ENCODE data around the gene ZFR. TPM values are rescaled to one million over a fixed set of nuclear protein-coding genes. Genes with fewer than 3 reads are reported as not detected.
"Not testable (repeated sequence)": the region's sequence is repeated elsewhere in the genome, so short reads cannot be mapped to it uniquely, and the experiment has no call there.

The ZFR gene
- total RNA-seq, 1 experiment from 2014 or later, result 83.5 TPM

DNA sequence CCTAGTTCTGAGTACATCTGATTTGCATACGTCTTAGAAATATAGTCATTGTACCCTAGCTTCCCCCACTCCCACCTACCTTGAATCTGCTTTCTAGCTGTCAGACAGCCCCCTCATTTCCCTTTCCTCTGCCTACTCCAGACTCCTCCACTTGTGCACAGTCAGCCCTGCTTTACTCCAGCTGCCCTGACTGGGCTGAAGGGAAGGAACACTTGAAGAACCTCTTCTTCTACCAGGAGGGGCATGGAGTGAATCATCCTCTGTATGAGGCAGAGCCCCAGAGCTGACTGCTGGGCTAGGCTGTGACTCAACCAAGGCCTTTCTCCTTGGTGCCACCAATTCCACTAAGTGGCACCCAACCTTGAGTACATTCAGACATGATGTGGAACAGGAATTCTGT lies 18.1 kb upstream of the ZFR start:
- no peak for DNase-seq (ENCODE audit: low read depth in 1 of 2, low spot score in 2 of 2)
- Histone ChIP-seq H3K4me3 (no peak overlapping the region), H3K36me3 (no peaks in the 10 kb centered on the region), H3K27ac (no peak overlapping the region), H3K27me3 (replicated peaks) (no peaks in the 10 kb centered on the region), H3K9me3 (replicated peaks) (no peaks in the 10 kb centered on the region), H3K4me1 (replicated peaks) (no peaks in the 10 kb centered on the region)

DNA sequence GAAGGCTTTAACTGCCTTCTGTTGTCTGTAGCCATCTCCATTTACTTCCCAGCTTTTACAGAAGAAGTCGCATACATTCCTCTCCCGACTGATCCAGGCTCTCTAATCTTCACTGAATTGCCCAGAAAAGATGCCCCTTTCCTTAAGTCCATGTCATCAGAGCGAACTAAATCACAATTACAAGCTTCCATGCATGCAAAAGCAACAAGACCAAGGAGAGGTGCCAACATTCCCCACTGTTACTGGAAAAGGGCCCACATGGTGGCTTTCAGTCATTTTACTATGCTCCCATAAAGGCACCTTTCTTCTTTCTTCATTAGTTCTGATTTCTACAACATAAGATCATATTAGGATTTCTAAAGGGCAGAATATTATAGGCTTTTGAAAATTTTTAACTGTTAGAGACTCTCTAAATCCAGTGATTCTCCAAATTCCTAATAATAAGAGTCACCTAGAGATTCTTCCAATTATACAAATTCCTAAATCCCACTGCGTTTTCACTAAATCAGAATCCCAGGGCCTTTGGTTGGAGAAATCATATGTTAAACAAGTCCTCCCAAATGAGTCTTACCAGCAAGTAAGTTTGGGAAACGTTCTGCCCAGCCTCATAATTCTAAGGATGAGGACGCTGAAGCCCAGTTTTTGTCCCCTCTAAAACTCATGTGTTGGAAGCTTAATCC lies 17.0 kb upstream of the ZFR start:
- no peaks in the 10 kb centered on the region for H3K4me1 ChIP-seq (replicated peaks)
- no peaks in the 10 kb centered on the region for H3K9me3 ChIP-seq (replicated peaks)
- H3K27ac ChIP-seq, result no peak overlapping the region
- no peaks in the 10 kb centered on the region for H3K36me3 ChIP-seq
- H3K27me3 ChIP-seq (replicated peaks), result no peaks in the 10 kb centered on the region
- no peak overlapping the region for H3K4me3 ChIP-seq
- no peak for DNase-seq (ENCODE audit: low read depth in 1 of 2, low spot score in 2 of 2)

DNA sequence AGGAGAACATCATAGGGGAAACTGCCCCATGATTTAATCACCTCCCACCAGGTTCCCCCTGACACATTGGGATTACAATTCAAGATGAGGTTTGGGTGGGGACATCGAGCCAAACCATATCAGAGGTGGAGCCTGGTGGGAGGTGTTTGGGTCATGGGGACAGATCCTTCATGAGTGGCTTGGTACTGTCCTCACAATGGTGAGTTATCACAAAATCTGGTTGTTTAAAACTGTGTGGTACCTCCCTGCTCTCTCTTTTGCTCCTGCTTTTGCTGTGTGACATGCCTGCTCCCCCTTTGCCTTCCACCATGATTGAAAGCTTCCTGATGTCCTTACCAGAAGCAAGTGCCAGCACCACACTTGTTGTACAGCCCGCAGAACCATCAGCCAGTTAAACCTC lies 16.2 kb upstream of the ZFR start:
- Histone ChIP-seq H3K36me3 (no peaks in the 10 kb centered on the region), H3K9me3 (replicated peaks) (no peaks in the 10 kb centered on the region), H3K27ac (no peak overlapping the region), H3K27me3 (replicated peaks) (no peaks in the 10 kb centered on the region), H3K4me1 (replicated peaks) (no peaks in the 10 kb centered on the region), H3K4me3 (no peak overlapping the region)
- no peak for DNase-seq (ENCODE audit: low read depth in 1 of 2, low spot score in 2 of 2)

- H3K27me3 ChIP-seq (replicated peaks), result no peaks in the 10 kb centered on the region
- no peaks in the 10 kb centered on the region for H3K36me3 ChIP-seq
- no peaks in the 10 kb centered on the region for H3K9me3 ChIP-seq (replicated peaks)
- H3K4me1 ChIP-seq (replicated peaks), result no peaks in the 10 kb centered on the region
- DNase-seq (ENCODE audit: low read depth in 1 of 2, low spot score in 2 of 2), result no peak
- H3K27ac ChIP-seq, result no peak overlapping the region
- H3K4me3 ChIP-seq, result no peak overlapping the region
Observed at GRCh38 chr5:32458880-32459495, 14.4 kb upstream of the ZFR start.

- Histone ChIP-seq H3K27ac (no peak overlapping the region), H3K4me3 (no peak overlapping the region), H3K36me3 (no peaks in the 10 kb centered on the region), H3K4me1 (replicated peaks) (no peaks in the 10 kb centered on the region), H3K27me3 (replicated peaks) (no peaks in the 10 kb centered on the region), H3K9me3 (replicated peaks) (no peaks in the 10 kb centered on the region)
- no peak for DNase-seq (ENCODE audit: low read depth in 1 of 2, low spot score in 2 of 2)
Observed at GRCh38 chr5:32455311-32455710, 10.8 kb upstream of the ZFR start.

DNA sequence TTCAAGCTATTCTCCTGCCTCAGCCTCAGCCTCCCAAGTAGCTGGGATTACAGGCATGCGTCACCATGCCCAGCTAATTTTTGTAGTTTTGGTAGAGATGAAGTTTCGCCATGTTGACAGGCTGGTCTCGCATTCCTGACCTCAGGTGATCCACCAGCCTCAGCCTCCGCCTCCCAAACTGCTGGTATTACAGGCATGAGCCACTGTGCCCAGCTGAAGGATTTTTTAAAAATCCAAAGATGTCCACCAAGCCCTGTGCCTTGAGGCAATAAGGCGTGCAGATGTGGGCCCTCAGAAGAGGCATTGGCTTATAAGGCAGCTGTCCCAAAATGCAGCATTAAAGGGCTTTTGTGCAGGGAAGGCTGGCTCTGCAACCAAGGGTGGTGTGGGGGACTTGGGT lies 10.3 kb upstream of the ZFR start:
- Histone ChIP-seq H3K9me3 (replicated peaks) (no peaks in the 10 kb centered on the region), H3K36me3 (no peaks in the 10 kb centered on the region), H3K4me1 (replicated peaks) (no peaks in the 10 kb centered on the region), H3K27ac (no peak overlapping the region), H3K4me3 (no peak overlapping the region), H3K27me3 (replicated peaks) (no peaks in the 10 kb centered on the region)
- DNase-seq (ENCODE audit: low read depth in 1 of 2, low spot score in 2 of 2), result no peak

- Histone ChIP-seq H3K27ac (no peak overlapping the region), H3K4me1 (replicated peaks) (no peaks in the 10 kb centered on the region), H3K36me3 (no peaks in the 10 kb centered on the region), H3K27me3 (replicated peaks) (no peaks in the 10 kb centered on the region), H3K4me3 (no peak overlapping the region), H3K9me3 (replicated peaks) (no peaks in the 10 kb centered on the region)
- no peak for DNase-seq (ENCODE audit: low read depth in 1 of 2, low spot score in 2 of 2)
Observed at GRCh38 chr5:32453916-32454315, 9.4 kb upstream of the ZFR start.

GRCh38 chr5:32452316-32452715 lies 7.8 kb upstream of the ZFR start:
- H3K36me3 ChIP-seq; H3K27me3 ChIP-seq (replicated peaks); H3K9me3 ChIP-seq (replicated peaks); H3K4me3 ChIP-seq; H3K4me1 ChIP-seq (replicated peaks); H3K27ac ChIP-seq; DNase-seq (ENCODE audit: low read depth in 1 of 2, low spot score in 2 of 2): not testable (repeated sequence)

- Histone ChIP-seq H3K4me3 (no peak overlapping the region), H3K4me1 (replicated peaks) (no peaks in the 10 kb centered on the region), H3K27ac (no peak overlapping the region), H3K36me3 (no peaks in the 10 kb centered on the region), H3K9me3 (replicated peaks) (no peaks in the 10 kb centered on the region), H3K27me3 (replicated peaks) (no peaks in the 10 kb centered on the region)
- DNase-seq (ENCODE audit: low read depth in 1 of 2, low spot score in 2 of 2), result no peak
Observed at GRCh38 chr5:32450952-32451351, 6.4 kb upstream of the ZFR start.

DNA sequence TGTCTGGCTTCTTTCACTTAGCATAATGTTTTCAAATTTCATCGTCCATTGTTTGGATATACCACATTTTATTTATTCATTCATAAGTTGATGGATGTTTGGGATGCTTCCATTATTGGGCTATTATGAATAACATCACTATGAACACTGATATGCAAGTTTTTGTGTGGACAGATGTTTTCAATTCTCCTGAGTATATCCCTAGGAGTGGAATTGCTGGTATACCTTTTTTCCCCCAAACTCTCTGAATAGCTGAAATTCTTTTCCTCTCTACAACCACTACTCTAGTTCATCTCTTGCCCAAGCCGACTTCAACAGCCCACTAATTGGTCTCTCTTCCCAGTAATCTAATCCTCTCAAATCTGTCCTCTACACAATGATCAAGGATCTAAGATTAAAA lies 4.7 kb upstream of the ZFR start:
- peak in 1 of 2 experiments; percentile 2 for DNase-seq (ENCODE audit: low read depth in 1 of 2, low spot score in 2 of 2)
- peaks cover under 1% of the 10 kb centered on the region; the same call in 1 of the 2 replicates for H3K36me3 ChIP-seq
- no peaks in the 10 kb centered on the region for H3K9me3 ChIP-seq (replicated peaks)
- no peak overlapping the region for H3K27ac ChIP-seq
- peaks cover 5% of the 10 kb centered on the region; the same call in 1 of the 2 replicates for H3K4me1 ChIP-seq (replicated peaks)
- no peak overlapping the region for H3K4me3 ChIP-seq
- no peaks in the 10 kb centered on the region for H3K27me3 ChIP-seq (replicated peaks)

- Histone ChIP-seq H3K9me3 (replicated peaks) (no peaks in the 10 kb centered on the region), H3K36me3 (peaks cover 10% of the 10 kb centered on the region), H3K4me3 (no peak overlapping the region), H3K4me1 (replicated peaks) (peaks cover 5% of the 10 kb centered on the region; the same call in 1 of the 2 replicates), H3K27me3 (replicated peaks) (no peaks in the 10 kb centered on the region), H3K27ac (no peak overlapping the region)
- no peak for DNase-seq (ENCODE audit: low read depth in 1 of 2, low spot score in 2 of 2)
Observed at GRCh38 chr5:32446630-32447029, 2.1 kb upstream of the ZFR start.

DNA sequence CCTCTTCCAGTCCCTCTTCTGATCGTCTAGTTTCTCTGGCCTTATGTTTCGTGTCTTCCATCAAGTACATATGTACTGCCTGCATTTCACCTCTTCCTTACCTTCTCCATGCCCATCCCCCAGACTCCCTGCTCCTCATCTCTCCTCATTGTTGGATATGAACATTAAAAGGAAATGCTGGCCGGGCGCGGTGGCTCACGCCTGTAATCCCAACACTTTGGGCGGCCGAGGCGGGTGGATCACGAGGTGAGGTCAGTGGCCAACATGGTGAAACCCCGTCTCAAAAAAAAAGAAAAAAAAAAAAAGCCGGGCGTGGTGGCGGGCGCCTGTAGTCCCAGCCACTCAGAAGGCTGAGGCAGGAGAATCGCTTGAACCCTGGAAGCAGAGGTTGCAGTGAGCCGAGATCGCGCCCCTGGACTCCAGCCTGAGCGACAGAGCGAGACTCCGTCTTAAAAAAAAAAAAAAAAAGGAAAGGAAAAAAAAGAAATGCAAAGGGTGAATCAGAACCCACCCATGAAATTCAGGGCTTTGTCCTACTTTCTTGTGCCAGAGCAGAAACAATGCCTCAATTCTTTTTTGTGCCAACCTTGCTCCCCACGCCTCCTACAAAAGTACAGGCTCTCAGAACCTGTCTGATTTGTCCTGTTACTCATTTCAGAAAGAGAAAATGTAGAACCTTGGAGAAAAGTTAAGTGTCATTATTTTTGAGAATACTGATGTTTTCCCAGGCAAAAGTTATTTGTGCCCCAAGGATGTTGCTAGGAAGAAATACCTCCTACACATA lies 1.5 kb upstream of the ZFR start:
- Histone ChIP-seq H3K9me3 (replicated peaks) (no peaks in the 10 kb centered on the region), H3K27ac (no peak overlapping the region), H3K4me1 (replicated peaks) (peaks cover 5% of the 10 kb centered on the region; the same call in 1 of the 2 replicates), H3K36me3 (peaks cover 10% of the 10 kb centered on the region), H3K4me3 (no peak overlapping the region), H3K27me3 (replicated peaks) (no peaks in the 10 kb centered on the region)
- no peak for DNase-seq (ENCODE audit: low read depth in 1 of 2, low spot score in 2 of 2)

DNA sequence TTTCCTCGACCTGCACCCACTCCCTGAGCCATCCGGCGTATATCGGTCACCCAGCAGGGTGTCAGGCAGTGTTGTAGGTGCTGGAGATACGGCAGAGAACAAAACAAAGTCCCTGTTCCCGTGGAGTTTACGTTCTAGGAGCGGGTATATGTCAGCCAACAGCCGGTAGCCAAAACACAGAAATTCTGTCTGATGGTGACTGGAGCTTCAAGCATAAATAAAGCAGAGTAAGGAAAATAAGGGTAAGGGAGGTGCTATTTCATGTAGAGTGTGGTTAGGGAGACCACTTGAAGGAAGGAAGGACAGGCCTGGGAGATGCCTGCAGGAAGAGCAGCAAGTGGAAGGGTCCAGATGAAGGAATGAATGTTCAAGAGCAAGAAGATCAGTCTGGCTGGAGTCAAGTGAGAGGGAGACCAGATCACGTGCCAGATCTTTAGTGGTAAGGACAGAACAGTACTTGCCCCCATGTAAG lies 783 bp upstream of the ZFR start:
- H3K27me3 ChIP-seq (replicated peaks), result no peaks in the 10 kb centered on the region
- no peak for DNase-seq (ENCODE audit: low read depth in 1 of 2, low spot score in 2 of 2)
- no peaks in the 10 kb centered on the region for H3K9me3 ChIP-seq (replicated peaks)
- H3K36me3 ChIP-seq, result peaks cover 10% of the 10 kb centered on the region
- H3K4me3 ChIP-seq, result no peak overlapping the region
- no peak overlapping the region for H3K27ac ChIP-seq
- H3K4me1 ChIP-seq (replicated peaks), result peaks cover 5% of the 10 kb centered on the region; the same call in 1 of the 2 replicates

Data from SJSA1 (cell line).